Stimulated activated CD4-positive, alpha-beta T cell treated with anti-CD3 and anti-CD28 coated beads, Interleukin-2, amount 100 ng/mL, for 4 hours (primary cell): ENCODE data around the gene CDON.
"Not testable (repeated sequence)": the region's sequence is repeated elsewhere in the genome, so short reads cannot be mapped to it uniquely, and the experiment has no call there.

Experiments
- DNase-seq: peaks from one replicate; pipeline ENCODE4 v3.0.0-alpha.2; 2020; ENCODE audit warnings: low read depth

Gene CDON

GRCh38 chr11:125994509-125994908, 68.2 kb downstream of the CDON start:
- no peak for DNase-seq

- no peak for DNase-seq
Measured at GRCh38 chr11:125992893-125993292, 69.8 kb downstream of the CDON start.

GRCh38 chr11:125990244-125990643, 72.4 kb downstream of the CDON start:
- no peak for DNase-seq

DNA sequence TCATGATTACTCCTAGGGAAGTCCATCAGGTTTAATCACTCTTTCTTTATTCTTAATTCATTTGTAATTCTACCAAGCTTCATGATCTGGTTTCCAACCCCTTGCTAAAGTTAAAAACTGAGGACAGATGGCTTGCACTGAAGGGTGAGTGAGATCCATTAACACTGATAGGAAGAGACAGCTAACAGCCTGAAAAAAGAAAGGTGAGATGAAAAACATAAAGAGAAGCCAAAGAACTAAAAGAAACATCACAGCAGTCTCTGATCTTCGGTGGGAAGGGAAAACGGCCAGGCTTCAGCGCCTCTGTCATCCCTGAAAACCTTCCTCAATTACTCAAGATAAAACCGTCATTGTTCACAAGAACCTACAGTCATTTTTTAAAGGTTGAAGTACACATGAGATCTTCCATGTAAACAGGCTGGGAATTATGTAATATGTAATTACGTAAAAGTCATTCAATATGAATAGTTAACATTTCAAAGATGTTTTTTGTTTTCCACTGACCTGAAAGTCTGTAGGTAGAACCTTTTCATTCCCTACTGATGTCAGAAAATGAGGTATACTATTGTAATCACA, 75.5 kb downstream of the CDON start:
- no peak for DNase-seq

DNA sequence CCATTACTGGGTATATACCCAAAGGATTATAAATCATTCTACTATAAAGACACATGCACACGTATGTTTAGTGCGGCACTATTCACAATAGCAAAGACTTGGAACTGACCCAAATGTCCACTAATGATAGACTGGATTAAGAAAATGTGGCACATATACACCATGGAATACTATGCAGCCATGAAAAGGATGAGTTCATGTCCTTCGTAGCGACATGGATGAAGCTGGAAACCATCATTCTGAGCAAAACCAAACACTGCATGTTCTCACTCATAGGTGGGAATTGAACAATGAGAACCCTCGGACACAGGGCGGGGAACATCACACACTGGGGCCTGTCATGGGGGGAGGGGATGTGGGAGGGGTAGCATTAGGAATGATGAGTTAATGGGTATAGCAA, 76.7 kb downstream of the CDON start:
- not testable (repeated sequence) for DNase-seq

DNA sequence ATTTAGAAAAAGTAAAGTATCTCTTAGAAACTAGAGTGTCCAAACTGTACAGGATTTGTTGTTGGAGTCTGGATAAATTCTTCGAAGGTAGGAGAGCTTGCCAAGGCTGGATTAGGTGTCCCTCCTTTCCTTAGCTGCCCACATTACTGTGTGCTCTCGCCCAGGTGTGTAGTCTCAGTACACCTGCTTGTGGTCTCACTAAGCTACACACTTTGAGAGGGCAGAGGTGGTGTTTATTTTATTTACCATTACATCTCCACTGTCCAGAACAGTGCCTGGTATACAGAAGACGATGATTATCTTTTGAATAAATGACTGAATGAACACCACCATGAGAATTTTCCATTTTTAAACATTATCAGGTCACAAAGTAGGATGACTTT, 80.3 kb downstream of the CDON start:
- no peak for DNase-seq

DNA sequence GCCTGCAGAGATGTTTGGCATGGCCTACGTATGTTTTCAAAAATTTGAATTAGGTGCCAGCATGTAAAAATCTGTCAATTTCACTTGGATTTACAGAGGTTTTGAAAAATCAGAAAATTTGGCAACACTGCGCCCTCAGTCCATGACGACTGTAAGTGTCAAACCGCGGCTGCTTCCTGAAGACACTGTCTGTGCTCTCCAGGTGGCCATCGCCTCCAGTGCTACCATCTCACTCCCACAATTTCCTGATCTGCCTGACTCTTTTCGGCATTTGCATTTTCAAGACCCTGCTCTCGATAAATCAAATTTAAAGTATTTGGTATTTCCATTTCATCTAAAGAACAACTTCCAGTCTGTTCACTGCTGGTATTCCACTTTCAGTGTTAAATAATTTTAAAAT, 82.2 kb downstream of the CDON start:
- no peak for DNase-seq

DNA sequence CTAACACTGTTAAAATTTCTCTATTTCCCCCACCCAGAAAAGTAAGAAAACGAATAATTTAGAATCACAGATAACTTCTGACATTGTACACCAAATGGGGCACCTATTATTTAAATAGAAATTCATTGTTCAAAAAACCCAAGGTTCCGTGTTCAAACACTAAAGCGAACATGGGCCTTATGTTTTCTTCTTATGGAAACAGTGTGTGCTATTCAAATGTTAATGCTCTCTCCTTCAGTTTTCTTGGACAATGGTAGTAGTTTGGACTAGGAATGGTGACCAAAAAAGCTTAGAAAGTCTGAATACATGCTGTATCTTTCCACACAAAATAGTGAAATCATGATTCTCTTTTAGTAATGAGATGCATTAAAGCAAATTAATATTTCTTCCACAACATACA, 83.2 kb downstream of the CDON start:
- no peak for DNase-seq

GRCh38 chr11:125978778-125979407, 83.8 kb downstream of the CDON start:
- DNase-seq = no peak

- no peak for DNase-seq
Measured at GRCh38 chr11:125978181-125978716, 84.4 kb downstream of the CDON start.

- no peak for DNase-seq
Measured at GRCh38 chr11:125977333-125977732, 85.3 kb downstream of the CDON start.

DNA sequence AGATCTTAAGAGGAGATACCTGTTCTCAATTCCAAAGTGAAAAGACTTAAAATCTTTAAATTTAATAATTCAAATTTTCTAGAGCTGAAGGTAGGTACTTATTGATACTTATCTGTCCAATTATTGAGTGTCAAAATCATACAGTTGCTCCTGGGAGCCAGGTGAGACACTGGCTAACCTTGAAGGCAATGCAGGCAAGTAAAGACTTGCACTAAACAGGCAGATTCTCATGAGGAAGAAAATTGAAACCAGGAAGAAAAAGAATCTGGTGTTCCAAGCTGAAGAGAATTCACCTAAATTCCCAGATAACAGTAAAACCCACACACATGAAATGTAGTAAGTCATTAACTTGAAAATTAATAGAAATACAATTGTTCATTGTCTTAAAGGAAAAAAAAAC, 86.5 kb downstream of the CDON start:
- DNase-seq = no peak

GRCh38 chr11:125975634-125976033, 87.0 kb downstream of the CDON start:
- DNase-seq = no peak

GRCh38 chr11:125974284-125974683, 88.4 kb downstream of the CDON start:
- no peak for DNase-seq

GRCh38 chr11:125971618-125972017, 91.0 kb downstream of the CDON start:
- no peak for DNase-seq

DNA sequence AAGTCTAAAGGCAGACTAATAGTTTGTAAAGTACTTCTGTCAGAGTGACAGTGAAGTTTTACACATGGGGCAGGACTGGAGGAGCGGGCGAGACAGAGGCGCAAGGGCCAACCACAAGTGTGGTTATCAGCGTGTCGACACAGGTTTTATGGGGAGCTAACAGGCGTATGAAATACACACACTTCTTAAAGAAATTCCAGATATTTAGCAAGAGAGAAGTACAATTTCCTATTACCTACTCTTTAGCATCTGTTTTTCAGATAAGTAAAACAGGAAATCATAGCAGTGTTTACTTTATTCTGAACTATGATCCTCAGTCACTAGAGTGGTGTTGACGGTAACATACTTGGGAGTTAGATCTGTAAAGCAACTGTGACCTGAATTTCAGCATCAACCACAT, 94.3 kb downstream of the CDON start:
- no peak for DNase-seq

GRCh38 chr11:125967515-125967914, 95.2 kb downstream of the CDON start:
- no peak for DNase-seq

- no peak for DNase-seq
Measured at GRCh38 chr11:125960771-125961170, 101.9 kb downstream of the CDON start.

DNA sequence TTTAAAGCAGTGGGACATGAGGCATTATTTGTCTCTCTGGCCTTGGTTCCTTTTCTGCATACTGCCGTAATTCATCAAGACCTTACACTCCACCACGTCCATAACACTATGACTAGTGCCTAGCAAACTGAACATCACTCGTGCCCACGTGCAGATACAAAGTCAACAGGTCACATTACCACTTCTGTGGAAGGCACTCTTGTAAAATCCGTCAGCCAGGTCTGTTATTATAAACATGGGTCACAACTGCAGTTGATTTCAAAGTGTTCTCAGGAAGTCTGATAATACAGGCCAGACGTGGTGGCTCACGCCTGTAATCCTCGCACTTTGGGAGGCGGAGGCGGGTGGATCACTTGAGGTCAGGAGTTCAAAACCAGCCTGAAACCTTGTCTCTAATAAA, 102.7 kb downstream of the CDON start:
- no peak for DNase-seq

DNA sequence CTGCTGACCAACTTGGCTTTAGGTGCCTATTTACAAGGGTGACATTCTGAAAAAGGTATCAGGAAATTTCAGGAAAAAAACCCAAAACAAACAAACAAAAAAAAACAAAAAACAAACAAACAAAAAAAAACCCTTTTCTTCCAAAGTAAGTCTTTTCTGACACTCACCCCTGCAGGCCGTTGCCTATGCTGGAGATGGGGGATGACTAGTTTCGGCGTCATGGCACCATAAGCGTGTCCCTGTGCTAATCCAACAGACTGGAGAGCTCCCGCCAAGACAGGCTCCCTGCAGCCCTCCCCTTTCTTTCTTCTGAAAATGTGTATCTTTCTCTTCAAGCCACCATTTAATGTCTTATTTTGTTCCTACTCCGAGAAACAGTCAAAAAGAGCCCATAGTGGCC, 103.2 kb downstream of the CDON start:
- DNase-seq = no peak

GRCh38 chr11:125958872-125959400, 103.7 kb downstream of the CDON start:
- DNase-seq = no peak

DNA sequence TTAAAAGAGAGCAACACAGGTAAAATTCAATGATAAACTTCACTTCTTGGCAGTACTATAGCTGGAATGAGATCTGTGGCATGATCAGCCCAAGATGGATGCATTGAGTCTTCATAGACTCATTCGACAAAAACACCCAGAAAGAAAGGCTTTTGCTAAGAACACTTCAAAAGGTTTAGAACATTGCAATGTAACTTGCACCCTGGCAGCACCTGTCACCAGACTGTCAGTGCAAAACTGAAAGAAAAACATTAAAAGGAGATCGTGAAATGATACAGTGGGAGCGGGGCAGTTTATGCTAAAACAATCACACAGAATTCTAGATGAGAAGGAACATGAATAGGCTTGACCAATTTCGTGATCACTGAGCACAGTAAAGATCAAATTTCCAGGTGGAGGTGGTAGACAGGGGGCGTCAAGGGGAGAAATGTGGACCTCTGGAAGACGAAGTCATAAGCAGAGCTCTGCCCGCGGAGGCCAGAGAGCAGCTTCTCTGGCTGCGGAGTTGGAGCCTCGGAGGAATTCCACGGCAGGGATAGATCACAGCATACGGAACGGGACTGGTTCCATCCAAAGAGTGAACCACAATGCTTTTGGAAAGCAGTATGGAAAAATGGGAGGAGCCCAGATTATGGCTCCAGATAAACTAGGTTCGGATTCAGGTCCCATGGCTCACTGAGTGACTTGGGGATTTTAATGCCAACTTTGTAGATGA, 104.9 kb downstream of the CDON start:
- DNase-seq = no peak
